B cell (primary cell): Measurements from ENCODE around the gene GRID1. TPM values are rescaled to one million over a fixed set of nuclear protein-coding genes. Genes with fewer than 3 reads are reported as not detected.

ENCODE experiments used
- ATAC-seq: fragments of 200-7000 bp; cut with Tn5 transposase; one replicate; pipeline ENCODE4 v1.10.0; 2021; ENCODE audit warnings: low read depth, mild to moderate bottlenecking, moderate number of reproducible peaks, moderate library complexity
- CTCF ChIA-PET: fragments of 350-600 bp; sonication (Branson Sonifier 250); formaldehyde crosslinking; loops from one replicate; lab custom pipeline; 2021; ENCODE audit warnings: antibody characterized with exemption, inconsistent platforms; lab: Charles Lee
- POLR2A ChIA-PET: fragments of 350-600 bp; sonication (Branson Sonifier 250); formaldehyde crosslinking; loops from one replicate; lab custom pipeline; 2021; ENCODE audit warnings: antibody characterized with exemption; lab: Charles Lee
- DNase-seq: peaks from one replicate; pipeline ENCODE4 v3.0.0; 2013
- H2AFZ ChIP-seq: 2 replicates; pipeline ENCODE4 v1.6.1; 2012; ENCODE audit warnings: mild to moderate bottlenecking, low read depth, low read length; ENCODE audit not compliant: insufficient read depth, poor library complexity, severe bottlenecking
- H3K27ac ChIP-seq, 2 donors: 1 replicate in 1 of 2; 2 replicates in 1 of 2; pipeline ENCODE4 v1.5.1; 2012 to 2013; ENCODE audit warnings: low read length in 2 of 2, mild to moderate bottlenecking in 2 of 2, moderate library complexity in 1 of 2
- H3K27me3 ChIP-seq, 4 experiments: fragments of 200-600 bp in 1 of 4; sonication (generic) in 1 of 4; replicated peaks in 1 of 4; 1 replicate in 2 of 4; 2 replicates in 2 of 4; pipeline versions ENCODE4 v1.6.1 to v1.7.0; 2013 to 2016; ENCODE audit warnings: low read length in 3 of 4, mild to moderate bottlenecking in 2 of 4, mixed read lengths in 1 of 4, moderate library complexity in 1 of 4; ENCODE audit not compliant: insufficient read depth in 4 of 4, control insufficient read depth in 3 of 4; ENCODE audit errors: control extremely low read depth in 1 of 4
- H3K36me3 ChIP-seq, 2 experiments: replicated peaks in 1 of 2; 1 replicate in 1 of 2; 2 replicates in 1 of 2; pipeline versions ENCODE4 v1.6.1 to v1.7.1; 2013; ENCODE audit warnings: low read length in 1 of 2; ENCODE audit not compliant: insufficient read depth in 2 of 2, control insufficient read depth in 1 of 2; ENCODE audit errors: control extremely low read depth in 1 of 2, extremely low read depth in 1 of 2
- H3K4me1 ChIP-seq, 2 donors: fragments of 200-600 bp in 1 of 2; sonication (generic) in 1 of 2; 1 replicate in 1 of 2; 2 replicates in 1 of 2; pipeline versions ENCODE4 v1.5.1 to v1.6.1; 2013 to 2017; ENCODE audit warnings: low read length in 2 of 2; ENCODE audit not compliant: control insufficient read depth in 2 of 2, insufficient read depth in 2 of 2
- H3K4me2 ChIP-seq: replicated peaks from 2 replicates; pipeline ENCODE3; 2012; ENCODE audit warnings: mild to moderate bottlenecking, low read depth, low read length; ENCODE audit not compliant: poor library complexity, severe bottlenecking
- H3K4me3 ChIP-seq, 5 experiments: fragments of 200-600 bp in 1 of 5; sonication (generic) in 1 of 5; 1 replicate in 3 of 5; 2 replicates in 2 of 5; pipeline versions ENCODE4 v1.5.1 to v1.7.0; 2011 to 2016; ENCODE audit warnings: low read length in 4 of 5, mild to moderate bottlenecking in 4 of 5, low read depth in 2 of 5, control low read depth in 1 of 5, moderate library complexity in 1 of 5; ENCODE audit not compliant: insufficient read depth in 1 of 5; ENCODE audit errors: control extremely low read depth in 1 of 5, extremely low read depth in 1 of 5
- H3K79me2 ChIP-seq: fragments of 200-600 bp; sonication (generic); one replicate; pipeline ENCODE4 v1.6.0; 2016; ENCODE audit warnings: low read length; ENCODE audit not compliant: control insufficient read depth, insufficient read depth
- H3K9ac ChIP-seq: fragments of 200-600 bp; sonication (generic); 2 replicates; pipeline ENCODE4 v1.6.1; 2017; ENCODE audit warnings: mild to moderate bottlenecking, low read length, moderate library complexity
- H3K9me3 ChIP-seq, 3 donors: one replicate each; pipeline versions ENCODE4 v1.6.1 to v1.7.1; 2013; ENCODE audit warnings: low read length in 2 of 3; ENCODE audit not compliant: control insufficient read depth in 2 of 3, insufficient read depth in 1 of 3; ENCODE audit errors: control extremely low read depth in 1 of 3
- H4K20me1 ChIP-seq: 2 replicates; pipeline ENCODE4 v1.6.0; 2012; ENCODE audit warnings: mild to moderate bottlenecking, low read length; ENCODE audit not compliant: insufficient read depth, control insufficient read depth, poor library complexity, severe bottlenecking
- H3K27ac Mint-ChIP-seq: one replicate; pipeline ENCODE4 v1.8.0; 2021; ENCODE audit warnings: mixed read lengths
- H3K27me3 Mint-ChIP-seq: one replicate; pipeline ENCODE4 v1.8.0; 2021; ENCODE audit warnings: mixed read lengths
- H3K4me1 Mint-ChIP-seq: one replicate; pipeline ENCODE4 v1.8.0; 2021; ENCODE audit warnings: mixed read lengths
- H3K4me3 Mint-ChIP-seq: one replicate; pipeline ENCODE4 v1.8.0; 2021; ENCODE audit warnings: mixed read lengths
- H3K9me3 Mint-ChIP-seq: one replicate; pipeline ENCODE4 v1.8.0; 2022; ENCODE audit warnings: mixed read lengths; ENCODE audit not compliant: insufficient read depth
- EZH2 ChIP-seq: IDR thresholded peaks from 2 replicates; pipeline ENCODE4 v1.6.1; 2012; ENCODE audit warnings: borderline replicate concordance, low read depth, mild to moderate bottlenecking, moderate library complexity, low read length; ENCODE audit not compliant: insufficient read depth, poor library complexity, severe bottlenecking
- WGBS: methylation state at CpG from one replicate; pipeline ENCODE4 v1.1.5; 2013; ENCODE audit warnings: missing lambda C conversion rate; ENCODE audit not compliant: insufficient coverage; 5-methylcytosine and 5-hydroxymethylcytosine counted together
- intact Hi-C: fragments of 100-400 bp; cut with micrococcal nuclease; formaldehyde crosslinking; loops from one replicate; pipeline ENCODE4 v1.10.0; 2022
- polyA plus RNA-seq: library from polyadenylated mRNA; depleted of rRNA; stranded (reverse); fragments of >200 nt; gene quantifications from 2 replicates; pipeline ENCODE4 v1.2.3, GENCODE V29; 2012
- total RNA-seq, 2 donors: library from RNA; stranded (reverse); fragments of 120-200 nt in 1 of 2; gene quantifications; 1 replicate in 1 of 2; 2 replicates in 1 of 2; pipeline versions ENCODE4 v1.2.3 to v1.2.4, GENCODE V29; 2013 to 2022
- TF ChIP-seq, protein P1 (sequence below): fragments of 200-600 bp; IDR thresholded peaks from one replicate; pipeline ENCODE4 v1.8.0; 2022; ENCODE audit warnings: antibody characterized with exemption, mild to moderate bottlenecking

The GRID1 gene
- total and polyA plus RNA-seq, 2 donors (not counting 1 experiment from before 2014, with no cell fraction given): not detected

DNA sequence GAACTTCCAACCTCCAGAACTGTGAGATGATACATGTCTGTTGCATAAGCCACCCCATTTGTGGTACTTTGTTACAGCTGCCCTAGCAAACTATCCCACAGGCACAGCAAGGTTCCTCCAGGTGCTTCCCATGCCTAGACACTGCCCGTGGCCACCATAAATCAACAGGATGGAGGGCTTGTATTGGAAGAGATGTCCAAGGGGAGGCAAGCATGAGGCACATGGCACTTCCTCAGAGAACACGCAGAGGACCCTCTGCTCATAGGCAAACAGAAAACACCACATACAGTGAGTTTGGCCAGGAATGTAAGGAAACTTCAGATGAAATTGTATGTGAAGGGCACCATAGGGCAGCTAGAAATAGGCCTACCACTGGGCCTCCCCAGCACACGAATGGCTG lies 291.1 kb downstream of the GRID1 start:
- Histone ChIP-seq H3K9ac (no peak overlapping the region), H4K20me1 (no peaks in the 10 kb centered on the region), H3K4me1 (no peaks in the 10 kb centered on the region), H3K4me3 (no peak overlapping the region), H3K9me3 (peaks cover 0 to 6% (median 0%) of the 10 kb centered on the region in 3 donors), H3K27me3 (peaks cover 0 to 3% (median 0%) of the 10 kb centered on the region in 4 experiments), H2AFZ (no peak overlapping the region), H3K79me2 (no peaks in the 10 kb centered on the region), H3K36me3 (no peaks in the 10 kb centered on the region), H3K27ac (no peak overlapping the region), H3K4me2 (no peak overlapping the region)
- no peak for TF ChIP-seq EZH2
- TF ChIP-seq, protein P1, sequence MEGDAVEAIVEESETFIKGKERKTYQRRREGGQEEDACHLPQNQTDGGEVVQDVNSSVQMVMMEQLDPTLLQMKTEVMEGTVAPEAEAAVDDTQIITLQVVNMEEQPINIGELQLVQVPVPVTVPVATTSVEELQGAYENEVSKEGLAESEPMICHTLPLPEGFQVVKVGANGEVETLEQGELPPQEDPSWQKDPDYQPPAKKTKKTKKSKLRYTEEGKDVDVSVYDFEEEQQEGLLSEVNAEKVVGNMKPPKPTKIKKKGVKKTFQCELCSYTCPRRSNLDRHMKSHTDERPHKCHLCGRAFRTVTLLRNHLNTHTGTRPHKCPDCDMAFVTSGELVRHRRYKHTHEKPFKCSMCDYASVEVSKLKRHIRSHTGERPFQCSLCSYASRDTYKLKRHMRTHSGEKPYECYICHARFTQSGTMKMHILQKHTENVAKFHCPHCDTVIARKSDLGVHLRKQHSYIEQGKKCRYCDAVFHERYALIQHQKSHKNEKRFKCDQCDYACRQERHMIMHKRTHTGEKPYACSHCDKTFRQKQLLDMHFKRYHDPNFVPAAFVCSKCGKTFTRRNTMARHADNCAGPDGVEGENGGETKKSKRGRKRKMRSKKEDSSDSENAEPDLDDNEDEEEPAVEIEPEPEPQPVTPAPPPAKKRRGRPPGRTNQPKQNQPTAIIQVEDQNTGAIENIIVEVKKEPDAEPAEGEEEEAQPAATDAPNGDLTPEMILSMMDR: no peak
- ChIA-PET CTCF (no interaction called here), POLR2A (no interaction called here)
- ATAC-seq (no peak), DNase-seq (no peak)
- intact Hi-C loops: no loop called here
- peaks cover 3% of the 10 kb centered on the region for H3K4me1 Mint-ChIP-seq
- no peak overlapping the region for H3K4me3 Mint-ChIP-seq
- peaks cover 24% of the 10 kb centered on the region for H3K27me3 Mint-ChIP-seq
- peaks cover 2% of the 10 kb centered on the region for H3K9me3 Mint-ChIP-seq
- H3K27ac Mint-ChIP-seq: no peak overlapping the region
- 92% methylated on average over 1 of the region's 3 CpGs for WGBS

DNA sequence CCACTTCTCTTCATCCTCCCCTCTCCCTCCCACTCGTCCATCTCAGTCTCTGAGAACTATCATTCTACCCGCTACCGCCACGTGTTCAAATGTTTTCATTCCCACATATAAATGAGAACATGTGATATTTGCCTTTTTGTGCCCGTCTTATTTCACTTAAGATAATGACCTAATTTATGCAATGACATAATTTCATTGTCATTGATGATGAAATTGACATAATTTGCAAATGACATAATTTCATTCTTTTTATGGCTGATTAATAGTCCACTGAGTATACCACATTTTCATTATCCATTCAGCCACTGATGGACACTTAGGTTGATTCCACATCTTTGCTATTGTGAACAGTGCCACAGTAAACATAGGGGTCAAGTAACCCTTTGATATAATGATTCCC lies 292.3 kb downstream of the GRID1 start:
- peaks cover 2% of the 10 kb centered on the region for H3K9me3 Mint-ChIP-seq
- no peak for ATAC-seq
- DNase-seq: no peak
- Histone ChIP-seq H3K36me3 (no peaks in the 10 kb centered on the region), H3K4me2 (no peak overlapping the region), H2AFZ (no peak overlapping the region), H3K4me1 (no peaks in the 10 kb centered on the region), H3K9me3 (peaks cover 0 to 6% (median 0%) of the 10 kb centered on the region in 3 donors), H3K9ac (no peak overlapping the region), H3K4me3 (no peak overlapping the region), H3K27me3 (peaks cover 0 to 3% (median 0%) of the 10 kb centered on the region in 4 experiments), H4K20me1 (no peaks in the 10 kb centered on the region), H3K27ac (no peak overlapping the region), H3K79me2 (no peaks in the 10 kb centered on the region)
- peaks cover 3% of the 10 kb centered on the region for H3K4me1 Mint-ChIP-seq
- no peak overlapping the region for H3K27ac Mint-ChIP-seq
- WGBS: 100% methylated on average over 4 of the region's 5 CpGs
- no peak overlapping the region for H3K4me3 Mint-ChIP-seq
- TF ChIP-seq, protein P1: no peak
- TF ChIP-seq EZH2: no peak
- POLR2A ChIA-PET: no interaction called here
- CTCF ChIA-PET: interaction anchor here (0.6 kb wide), 1 partner anchor 343 kb away, joined by 3 read pairs; no protein-coding TSS in a partner anchor
- H3K27me3 Mint-ChIP-seq: peaks cover 26% of the 10 kb centered on the region
- intact Hi-C loops: no loop called here
